SIG-M5 (cell line): ENCODE data around the gene SDK1.

Experiments used
- DNase-seq: peaks from one replicate; lab custom pipeline; 2025; lab: John Stamatoyannopoulos, UW

The SDK1 gene

DNA sequence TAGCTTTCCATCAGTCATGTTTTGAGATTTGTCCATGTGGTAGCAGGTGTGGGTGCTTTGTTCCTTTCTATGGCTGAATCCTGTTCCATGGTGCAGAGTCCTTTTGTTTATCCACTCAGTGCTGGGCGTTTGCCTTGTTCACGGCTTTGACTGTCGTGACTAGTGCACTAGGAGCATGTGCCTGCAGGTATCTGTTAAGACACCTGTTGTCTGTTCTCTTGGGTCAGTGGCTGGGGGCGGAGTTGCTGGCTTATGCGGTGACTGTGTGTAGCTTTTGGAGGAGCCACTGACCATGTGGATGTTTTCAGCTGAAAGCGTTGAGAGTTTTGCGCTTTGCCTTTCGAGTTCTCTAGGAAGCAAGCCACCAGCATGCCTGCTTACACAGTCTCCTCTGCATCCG, 807.9 kb downstream of the SDK1 start:
- DNase-seq: no peak

GRCh38 chr7:4109481-4110110, 808.5 kb downstream of the SDK1 start:
- DNase-seq: no peak

- no peak for DNase-seq
Measured at GRCh38 chr7:4110438-4110837, 809.4 kb downstream of the SDK1 start.

GRCh38 chr7:4111166-4111565, 810.1 kb downstream of the SDK1 start:
- no peak for DNase-seq

DNA sequence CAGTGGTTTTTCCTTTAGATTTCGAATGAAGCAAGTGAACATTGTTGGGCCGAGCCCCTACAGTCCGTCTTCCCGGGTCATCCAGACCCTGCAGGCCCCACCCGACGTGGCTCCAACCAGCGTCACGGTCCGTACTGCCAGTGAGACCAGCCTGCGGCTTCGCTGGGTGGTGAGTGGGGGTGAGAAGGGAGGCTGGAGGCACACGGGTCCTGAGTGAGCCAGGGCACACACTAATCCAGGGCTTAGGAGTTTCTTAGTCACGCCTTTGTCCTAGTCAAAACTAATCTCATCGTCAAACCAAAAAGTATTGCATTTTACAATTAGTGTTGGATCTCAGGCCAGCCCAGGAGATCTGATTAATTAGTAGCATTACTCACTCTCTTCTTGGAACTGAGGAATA, 812.2 kb downstream of the SDK1 start:
- no peak for DNase-seq

- no peak for DNase-seq
Measured at GRCh38 chr7:4113976-4114375, 812.9 kb downstream of the SDK1 start.

GRCh38 chr7:4115442-4115841, 814.4 kb downstream of the SDK1 start:
- no peak for DNase-seq

- DNase-seq: no peak
Measured at GRCh38 chr7:4115941-4116610, 815.0 kb downstream of the SDK1 start.

GRCh38 chr7:4119848-4120247, 818.8 kb downstream of the SDK1 start:
- DNase-seq: no peak

DNA sequence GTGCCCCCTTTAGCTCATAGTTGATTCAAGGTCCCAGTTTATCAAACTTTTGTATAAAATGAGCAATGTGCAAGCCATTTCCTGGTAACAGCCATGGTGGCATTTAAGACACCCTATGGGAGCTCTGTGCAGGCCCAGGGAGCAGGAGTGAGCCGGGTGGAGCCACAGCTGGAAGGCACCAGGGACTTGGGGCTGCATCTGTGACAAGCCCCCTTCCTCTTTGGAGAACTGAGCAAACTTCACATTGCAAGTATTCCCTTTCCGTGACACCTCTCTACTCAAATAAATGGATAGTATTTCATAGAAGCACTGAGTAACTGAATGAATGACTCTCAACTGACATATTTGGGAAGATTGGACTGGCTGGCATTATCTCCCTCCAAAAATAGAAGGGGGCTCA, 822.3 kb downstream of the SDK1 start:
- no peak for DNase-seq

DNA sequence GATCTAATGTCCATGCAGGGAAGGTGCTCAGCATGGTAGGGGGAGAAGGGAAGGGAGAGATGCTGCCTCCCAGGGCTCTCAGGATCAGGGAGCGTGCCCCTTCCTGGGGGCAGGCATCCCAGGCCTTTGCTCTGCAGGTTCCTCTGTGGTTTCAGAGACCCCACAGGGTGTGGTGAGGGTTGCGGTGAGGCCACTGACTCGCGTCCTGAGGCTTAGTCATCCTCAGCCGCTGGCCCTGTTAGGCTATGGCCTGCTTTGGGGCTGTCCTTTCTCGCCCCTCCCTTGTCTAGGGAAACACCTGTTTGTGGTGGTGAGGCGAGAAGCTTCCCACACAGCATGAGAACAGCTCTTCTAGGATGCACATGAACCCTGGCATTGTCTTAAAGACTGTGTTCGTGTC, 822.8 kb downstream of the SDK1 start:
- no peak for DNase-seq

GRCh38 chr7:4124556-4125477, 823.8 kb downstream of the SDK1 start:
- no peak for DNase-seq

GRCh38 chr7:4127909-4128560, 827.0 kb downstream of the SDK1 start:
- no peak for DNase-seq

DNA sequence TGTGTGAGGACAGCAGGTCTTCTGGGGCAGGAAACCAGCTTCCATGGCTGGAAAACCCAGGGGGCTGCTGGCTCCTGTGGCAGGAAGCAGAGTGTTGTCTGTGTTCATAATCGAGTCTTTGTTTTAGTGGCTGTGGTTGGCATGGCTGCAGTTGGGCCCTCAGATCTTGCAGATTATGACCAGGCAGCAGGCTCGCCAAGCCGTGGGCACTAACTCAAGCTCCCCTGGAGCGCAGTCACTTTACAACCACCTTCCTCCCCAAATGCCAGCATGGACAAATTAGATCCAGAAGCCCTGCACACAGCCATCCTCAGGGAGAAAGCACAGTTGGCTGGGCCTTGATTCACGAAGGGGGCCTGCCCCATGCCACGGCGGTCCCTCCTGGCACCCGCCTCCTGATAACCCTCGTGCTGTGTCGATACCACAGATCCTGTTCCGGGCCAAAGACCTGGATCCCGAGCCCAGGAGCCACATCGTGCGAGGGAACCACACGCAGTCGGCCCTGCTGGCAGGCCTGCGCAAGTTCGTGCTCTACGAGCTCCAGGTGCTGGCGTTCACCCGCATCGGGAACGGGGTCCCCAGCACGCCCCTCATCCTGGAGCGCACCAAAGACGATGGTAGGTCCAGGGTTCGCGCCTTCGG, 828.5 kb downstream of the SDK1 start:
- DNase-seq: no peak

GRCh38 chr7:4131063-4131462, 830.0 kb downstream of the SDK1 start:
- no peak for DNase-seq

DNA sequence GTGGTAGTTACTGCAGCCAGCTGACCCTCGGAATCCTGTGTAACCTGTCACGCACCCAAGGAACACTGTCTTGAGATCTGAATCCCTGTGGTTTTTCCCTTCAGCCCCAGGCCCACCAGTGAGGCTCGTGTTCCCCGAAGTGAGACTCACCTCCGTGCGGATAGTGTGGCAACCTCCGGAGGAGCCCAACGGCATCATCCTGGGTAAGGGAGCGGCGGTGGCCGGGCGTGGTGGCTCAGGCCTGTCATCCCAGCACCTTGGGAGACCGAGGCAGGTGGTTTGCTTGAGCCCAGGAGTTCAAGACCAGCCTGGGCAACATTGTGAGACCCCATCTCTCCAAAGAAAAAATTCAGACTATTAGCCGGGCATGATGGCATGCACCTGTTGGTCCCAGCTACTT, 831.2 kb downstream of the SDK1 start:
- no peak for DNase-seq

GRCh38 chr7:4133491-4134044, 832.5 kb downstream of the SDK1 start:
- DNase-seq: no peak

- no peak for DNase-seq
Measured at GRCh38 chr7:4134204-4134603, 833.2 kb downstream of the SDK1 start.

DNA sequence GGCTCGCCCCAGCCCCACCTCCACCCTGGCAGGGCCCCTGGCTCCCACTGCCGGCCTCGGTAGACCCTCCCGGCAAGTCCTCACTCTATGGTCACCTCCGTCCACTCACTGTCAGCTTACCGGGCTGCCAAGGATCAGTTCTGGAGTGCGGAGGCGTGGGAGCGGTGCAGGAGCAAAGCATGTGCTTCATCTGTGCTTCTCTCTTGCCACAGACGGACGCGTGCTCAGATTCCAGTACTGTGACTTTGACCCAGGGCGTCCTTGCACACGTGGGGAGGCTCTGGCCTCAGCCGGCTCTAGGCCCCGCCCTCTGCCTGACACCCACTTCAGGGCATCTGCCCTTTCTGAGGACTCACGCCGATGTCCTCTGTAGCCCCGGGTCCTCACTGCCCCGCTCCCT, 833.6 kb downstream of the SDK1 start:
- no peak for DNase-seq

DNA sequence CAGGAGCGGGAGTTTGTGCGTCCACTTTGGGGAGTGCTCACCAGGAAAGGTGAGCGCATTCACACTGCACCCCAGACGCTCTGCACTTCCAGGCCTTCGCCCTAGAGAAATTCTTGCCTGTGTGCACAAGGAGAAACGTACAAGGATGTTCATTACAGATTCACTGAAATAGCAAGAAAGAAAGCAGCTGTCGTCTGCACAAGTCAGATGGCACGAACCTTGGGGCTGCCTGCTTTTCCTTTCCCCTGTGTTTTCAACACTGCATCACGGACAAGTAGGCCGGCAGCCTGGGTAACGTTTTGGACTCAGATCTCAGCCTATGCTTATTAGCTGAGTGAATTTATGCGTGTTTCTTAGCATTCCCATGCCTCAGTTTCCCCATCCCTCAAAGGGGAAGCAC, 834.2 kb downstream of the SDK1 start:
- DNase-seq: no peak

- no peak for DNase-seq
Measured at GRCh38 chr7:4136036-4136435, 835.0 kb downstream of the SDK1 start.
